GM13976 (cell line): ENCODE results near the gene EXO1.

Experiments used
- DNase-seq: peaks from one replicate; pipeline ENCODE4 v3.0.0; 2012; ENCODE audit warnings: low spot score
- CTCF ChIP-seq: IDR thresholded peaks from 2 replicates; pipeline ENCODE4 v1.5.1; 2012; ENCODE audit warnings: borderline replicate concordance, mild to moderate bottlenecking; ENCODE audit not compliant: insufficient read depth; ENCODE audit errors: extremely low read depth, missing control alignments, control extremely low read depth
- in situ Hi-C: fragments of 300-500 bp; cut with MboI; formaldehyde crosslinking; loops from one replicate; pipeline ENCODE4 v1.12.0; 2022; ENCODE audit warnings: low sequenced_read_pairs, mixed read lengths, inconsistent platforms; ENCODE audit not compliant: unreplicated experiment

EXO1 gene

DNA sequence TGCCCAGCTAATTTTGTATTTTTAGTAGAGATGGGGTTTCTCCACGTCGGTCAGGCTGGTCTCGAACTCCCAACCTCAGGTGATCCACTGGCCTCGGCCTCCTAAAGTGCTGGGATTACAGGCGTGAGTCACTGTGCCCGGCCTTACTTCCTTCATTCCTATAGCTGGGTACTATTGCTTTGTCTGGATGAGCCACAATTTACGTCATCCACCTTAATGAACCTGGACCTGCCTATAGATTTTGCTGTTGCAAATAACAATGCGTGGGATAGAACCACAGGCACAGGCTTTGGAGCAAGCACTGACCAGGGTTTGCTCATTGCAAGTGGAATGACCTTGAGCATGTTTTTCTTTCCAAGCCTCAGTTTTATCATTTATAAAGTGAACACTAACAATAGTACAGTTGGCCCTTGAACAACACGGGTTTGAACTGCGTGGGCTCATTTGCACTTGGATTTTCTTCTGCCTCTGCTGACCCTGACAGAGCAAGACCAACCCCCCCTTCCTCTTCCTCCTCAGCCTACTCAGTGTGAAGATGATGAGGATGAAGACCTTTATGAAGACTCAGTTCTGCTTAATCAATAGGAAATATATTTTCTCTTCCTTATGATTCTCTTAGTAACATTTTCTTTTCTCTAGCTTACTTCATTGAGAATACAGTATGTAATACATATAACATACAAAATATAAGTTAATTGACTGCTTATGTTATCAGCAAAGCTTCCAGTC lies 76.2 kb downstream of the EXO1 start:
- in situ Hi-C loops, result no loop called here
- no peak for TF ChIP-seq CTCF
- no peak for DNase-seq

GRCh38 chr1:241926141-241926540 lies 78.1 kb downstream of the EXO1 start:
- no peak for TF ChIP-seq CTCF
- DNase-seq, result no peak
- in situ Hi-C loops, result no loop called here

DNA sequence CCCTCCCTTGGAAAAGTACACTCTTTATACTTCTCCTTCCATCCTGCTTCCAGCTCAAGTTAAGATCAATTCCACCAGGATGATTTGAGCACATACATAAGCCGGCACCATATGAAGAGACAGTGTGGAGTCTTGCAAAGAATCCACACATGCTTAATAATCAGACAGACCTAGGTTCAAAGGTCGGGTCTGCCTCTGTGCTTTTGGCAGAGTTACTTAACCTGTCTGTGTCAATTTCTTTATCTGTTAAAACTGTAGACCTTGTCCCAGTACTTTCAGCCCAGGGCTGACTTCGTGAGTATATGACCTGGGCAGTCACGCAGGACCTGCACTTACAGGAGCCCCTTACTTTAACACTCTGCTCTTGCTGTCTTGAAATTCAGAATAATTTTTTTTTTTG lies 79.3 kb downstream of the EXO1 start:
- TF ChIP-seq CTCF, result no peak
- in situ Hi-C loops, result no loop called here
- DNase-seq, result no peak

DNA sequence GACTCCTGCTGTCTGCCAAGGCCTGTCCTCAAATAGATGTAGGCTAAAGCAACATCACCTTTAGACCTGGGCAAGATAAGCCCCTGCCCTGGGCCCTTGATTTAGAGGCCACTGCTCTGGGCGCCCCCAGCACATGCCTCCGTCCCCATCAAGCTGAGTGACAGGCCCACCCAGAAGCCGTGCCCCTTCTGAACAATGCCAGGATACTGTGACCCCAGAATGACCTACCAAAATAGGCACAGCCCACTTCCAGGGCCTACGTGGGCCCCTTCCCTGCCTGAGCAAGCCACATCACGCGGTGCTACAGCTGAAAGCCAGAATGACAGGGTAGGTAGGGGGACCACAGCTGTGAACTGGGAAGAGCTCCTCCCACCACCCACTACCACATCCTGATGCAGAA lies 84.8 kb downstream of the EXO1 start:
- TF ChIP-seq CTCF, result no peak
- in situ Hi-C loops, result no loop called here
- no peak for DNase-seq

DNA sequence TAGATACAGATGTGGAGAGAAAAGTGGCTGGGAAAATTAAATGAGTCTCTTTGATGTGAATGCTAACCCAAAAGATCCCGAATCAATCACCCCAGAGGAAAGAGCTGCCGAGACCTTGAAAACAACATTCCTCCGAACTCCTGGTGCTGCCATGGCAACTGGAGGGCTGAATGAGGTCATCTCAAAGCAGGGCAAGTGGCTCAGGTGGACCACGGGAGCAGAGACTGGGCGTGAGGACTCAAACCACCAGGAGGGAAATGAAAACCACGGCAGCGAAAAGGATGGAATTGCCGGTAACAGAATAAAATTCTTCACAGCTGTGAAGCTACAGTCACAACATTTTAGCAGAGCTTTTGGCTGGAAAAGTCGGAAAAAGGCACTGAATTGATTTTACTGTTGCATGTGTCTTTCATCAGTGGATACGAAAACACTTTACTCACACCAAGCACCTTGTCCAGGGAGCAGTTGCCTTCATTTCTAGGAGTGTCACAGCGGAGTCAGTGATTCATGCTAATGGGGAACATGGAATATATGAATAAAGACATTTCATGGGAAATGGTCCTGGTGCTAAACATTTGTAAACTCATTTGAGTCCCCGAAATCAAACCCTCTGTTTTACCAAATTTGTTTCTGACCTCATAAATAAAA lies 86.3 kb downstream of the EXO1 start:
- TF ChIP-seq CTCF, result no peak
- DNase-seq, result no peak
- in situ Hi-C loops, result no loop called here

DNA sequence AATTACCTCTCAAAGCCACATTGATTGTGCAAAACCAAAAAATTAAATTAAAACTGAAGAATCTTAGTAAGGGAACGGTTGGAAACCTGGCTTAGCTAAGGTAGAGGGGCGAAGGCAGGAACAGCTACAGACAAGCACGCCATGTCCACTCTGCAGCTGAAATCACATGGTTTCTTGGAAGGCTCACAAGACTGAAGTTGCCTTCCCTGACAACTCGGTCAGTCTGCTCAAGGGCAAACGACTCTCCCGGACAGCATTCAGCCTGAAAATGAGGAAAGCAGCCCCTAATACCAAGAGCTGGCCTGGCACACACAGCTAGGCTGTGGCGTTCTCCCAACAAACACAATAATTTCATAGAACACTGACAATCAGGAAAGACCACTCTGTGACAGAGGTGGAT lies 86.9 kb downstream of the EXO1 start:
- no peak for DNase-seq
- no peak for TF ChIP-seq CTCF
- in situ Hi-C loops, result no loop called here
